HepG2 (cell line): ENCODE data around the gene DENND4A. TPM values are rescaled to one million over a fixed set of nuclear protein-coding genes. Genes with fewer than 3 reads are reported as not detected.

Experiments used
- ATAC-seq: fragments of 200-7000 bp; cut with Tn5 transposase; 3 replicates; pipeline ENCODE4 v1.9.1; 2020; ENCODE audit warnings: mild to moderate bottlenecking, moderate library complexity
- BruUV-seq: library from RNA; stranded (reverse); fragments of 400-500 nt; replicated peaks from 2 replicates; lab custom pipeline; 2021; lab: Mats Ljungman, UMichigan
- CTCF ChIA-PET: fragments of 300-600 bp; formaldehyde crosslinking; extraction: SDS; loops from one replicate; lab custom pipeline; 2021; ENCODE audit warnings: low total read pairs, inconsistent platforms, low intra/inter-chr PET ratio; lab: Yijun Ruan, JAX
- POLR2A ChIA-PET: fragments of 350-600 bp; sonication (Branson Sonifier 250); formaldehyde crosslinking; loops from one replicate; lab custom pipeline; 2020; ENCODE audit warnings: antibody characterized with exemption, inconsistent platforms; lab: Yijun Ruan, JAX
- DNase-seq: peaks from one replicate; pipeline ENCODE4 v3.0.0-alpha.2; 2015; ENCODE audit warnings: low spot score
- FAIRE-seq: peaks from 3 replicates; lab custom pipeline; 2011; peaks lifted over from hg19 to GRCh38; lab: Jason Lieb, UNC
- H2AFZ ChIP-seq: one replicate; pipeline ENCODE4 v1.6.1; 2011; ENCODE audit warnings: low read length, inconsistent platforms
- H3K27ac ChIP-seq: fragments of 300-600 bp; 3 replicates; pipeline ENCODE4 v1.8.0; 2011; ENCODE audit warnings: mixed run types, mild to moderate bottlenecking, mixed read lengths, low read length, inconsistent platforms; ENCODE audit not compliant: insufficient read depth; ENCODE audit errors: extremely low read length
- H3K27me3 ChIP-seq, 2 experiments: fragments of 200-600 bp in 1 of 2; 2 replicates in 1 of 2; 3 replicates in 1 of 2; pipeline versions ENCODE4 v1.6.0 to v1.8.0; 2011; ENCODE audit warnings: low read length in 2 of 2, mild to moderate bottlenecking in 2 of 2, moderate library complexity in 2 of 2, inconsistent platforms in 1 of 2; ENCODE audit not compliant: insufficient read depth in 2 of 2, control insufficient read depth in 1 of 2
- H3K36me3 ChIP-seq, 2 experiments: fragments of 200-600 bp in 1 of 2; replicated peaks in 1 of 2; 2 replicates in 1 of 2; 3 replicates in 1 of 2; pipeline versions ENCODE4 v1.5.1 to v1.8.0; 2011; ENCODE audit warnings: low read length in 2 of 2, inconsistent platforms in 1 of 2; ENCODE audit not compliant: insufficient read depth in 2 of 2, control insufficient read depth in 1 of 2
- H3K4me1 ChIP-seq: 2 replicates; pipeline ENCODE4 v1.5.1; 2012; ENCODE audit warnings: low read length, inconsistent platforms; ENCODE audit not compliant: insufficient read depth
- H3K4me2 ChIP-seq: 2 replicates; pipeline ENCODE4 v1.6.0; 2011; ENCODE audit warnings: low read depth, low read length, inconsistent platforms
- H3K4me3 ChIP-seq, 3 experiments: fragments of 200-600 bp in 1 of 3; sonication (generic), shearing (Covaris generic) in 1 of 3; replicated peaks in 1 of 3; 2 replicates each; pipeline ENCODE4 v1.5.1; 2011 to 2016; ENCODE audit warnings: low read length in 3 of 3, inconsistent platforms in 2 of 3, low read depth in 2 of 3, mild to moderate bottlenecking in 2 of 3, control low read depth in 1 of 3, mixed read lengths in 1 of 3; ENCODE audit not compliant: insufficient read depth in 1 of 3
- H3K79me2 ChIP-seq: one replicate; pipeline ENCODE4 v1.6.1; 2011; ENCODE audit warnings: low read length, inconsistent platforms; ENCODE audit not compliant: insufficient read depth
- H3K9ac ChIP-seq: 2 replicates; pipeline ENCODE4 v1.6.0; 2011; ENCODE audit warnings: mild to moderate bottlenecking, low read depth, low read length, inconsistent platforms; ENCODE audit not compliant: insufficient read depth
- H3K9me3 ChIP-seq: 2 replicates; pipeline ENCODE4 v1.5.1; 2012; ENCODE audit warnings: mild to moderate bottlenecking, low read length
- H4K20me1 ChIP-seq: 2 replicates; pipeline ENCODE4 v1.6.0; 2011; ENCODE audit warnings: inconsistent platforms, mild to moderate bottlenecking, low read length, moderate library complexity; ENCODE audit not compliant: insufficient read depth
- ARNT ChIP-seq: fragments of 450-650 bp; IDR thresholded peaks from 2 replicates; pipeline ENCODE4 v1.6.1; 2017
- FOXM1 ChIP-seq: sonication (generic); formaldehyde crosslinking; IDR thresholded peaks from 2 replicates; pipeline ENCODE4 v1.5.0; 2020; ENCODE audit warnings: missing genetic modification reagents
- GFI1 ChIP-seq: sonication (generic); formaldehyde crosslinking; IDR thresholded peaks from 2 replicates; pipeline ENCODE4 v1.5.0; 2020; ENCODE audit warnings: missing genetic modification reagents, mild to moderate bottlenecking, borderline replicate concordance
- HOXD1 ChIP-seq: sonication (generic); formaldehyde crosslinking; IDR thresholded peaks from 2 replicates; pipeline ENCODE4 v1.5.0; 2020; ENCODE audit warnings: missing genetic modification reagents
- JDP2 ChIP-seq: sonication (generic); formaldehyde crosslinking; IDR thresholded peaks from 2 replicates; pipeline ENCODE4 v1.8.1; 2022; ENCODE audit warnings: missing genetic modification reagents, borderline replicate concordance
- MAFK ChIP-seq, 2 experiments: IDR thresholded peaks in 1 of 2; conservative IDR thresholded peaks in 1 of 2; 2 replicates each; pipeline ENCODE4 v1.6.1; 2011; ENCODE audit warnings: improper control_type of control experiment in 2 of 2, low read length in 2 of 2
- NCOA2 ChIP-seq: sonication (generic); formaldehyde crosslinking; IDR thresholded peaks from 2 replicates; pipeline ENCODE4 v1.8.0; 2022; ENCODE audit warnings: inconsistent platforms
- RFX5 ChIP-seq: IDR thresholded peaks from 2 replicates; pipeline ENCODE4 v1.6.1; 2011; ENCODE audit warnings: low read depth, low read length, improper control_type of control experiment
- SIX4 ChIP-seq: sonication (generic); formaldehyde crosslinking; IDR thresholded peaks from 2 replicates; pipeline ENCODE4 v1.4.0; 2020; ENCODE audit warnings: missing genetic modification reagents
- SOX5 ChIP-seq: IDR thresholded peaks from 2 replicates; pipeline ENCODE4 v1.6.1; 2016; ENCODE audit warnings: borderline replicate concordance
- WIZ ChIP-seq: sonication (generic); formaldehyde crosslinking; IDR thresholded peaks from 2 replicates; pipeline ENCODE4 v1.5.1; 2020; ENCODE audit warnings: mild to moderate bottlenecking, missing genetic modification reagents
- ZNF263 ChIP-seq: sonication (generic); formaldehyde crosslinking; IDR thresholded peaks from 2 replicates; pipeline ENCODE4 v1.4.0; 2020; ENCODE audit warnings: missing genetic modification reagents
- ZNF331 ChIP-seq: sonication (generic); formaldehyde crosslinking; IDR thresholded peaks from 2 replicates; pipeline ENCODE4 v1.4.0; 2020; ENCODE audit warnings: missing genetic modification reagents
- ZNF547 ChIP-seq: sonication (generic); formaldehyde crosslinking; IDR thresholded peaks from 2 replicates; pipeline ENCODE4 v1.5.1; 2020; ENCODE audit warnings: mild to moderate bottlenecking, missing genetic modification reagents
- ZNF629 ChIP-seq: sonication (generic); formaldehyde crosslinking; conservative IDR thresholded peaks from 2 replicates; pipeline ENCODE4 v1.5.0; 2020; ENCODE audit warnings: missing genetic modification reagents
- WGBS: methylation state at CpG from one replicate; pipeline ENCODE4 v1.1.6; 2017; ENCODE audit warnings: low lambda C conversion rate; 5-methylcytosine and 5-hydroxymethylcytosine counted together
- in situ Hi-C: cut with HindIII; loops from 2 replicates; pipeline ENCODE4 v1.10.0; 2017; ENCODE audit warnings: low pct_unique_long_range_greater_than_20kb; ENCODE audit not compliant: extremely low pct_ligation_motif_present
- intact Hi-C: fragments of 100-400 bp; cut with micrococcal nuclease; formaldehyde crosslinking; loops from one replicate; pipeline ENCODE4 v1.10.0; 2022; ENCODE audit not compliant: unreplicated experiment
- polyA plus RNA-seq, 8 experiments: library from polyadenylated mRNA; depleted of rRNA in 3 of 8; stranded (reverse) in 7 of 8; unstranded in 1 of 8; fragments of >200 nt; fragmentation: Illumina TruSeq in 4 of 8; extraction: Trizol in 4 of 8; gene quantifications; 2 replicates each; pipeline versions ENCODE4 v1.2.1 to v1.2.3, GENCODE V29; 2011 to 2016; ENCODE audit warnings: low read depth in 4 of 8, missing spikeins in 1 of 8, mixed read lengths in 1 of 8; ENCODE audit not compliant: insufficient read depth in 1 of 8
- total RNA-seq, 5 experiments: library from RNA; depleted of rRNA; stranded (reverse); fragments of >200 nt; fragmentation: Illumina TruSeq; extraction: Trizol; gene quantifications; 2 replicates each; pipeline ENCODE4 v1.2.3, GENCODE V29; 2016; ENCODE audit warnings: low read depth in 1 of 5
- TF ChIP-seq, protein P1 (sequence below): sonication (generic); formaldehyde crosslinking; IDR thresholded peaks from 2 replicates; pipeline ENCODE4 v1.8.0; 2022; ENCODE audit warnings: low read depth, missing genetic modification reagents
- TF ChIP-seq, protein P2 (sequence below), 2 experiments: sonication (generic) in 1 of 2; formaldehyde crosslinking in 1 of 2; IDR thresholded peaks; 2 replicates each; pipeline versions ENCODE4 v1.5.1 to v1.6.1; 2011 to 2020; ENCODE audit warnings: borderline replicate concordance in 1 of 2, low read depth in 1 of 2, low read length in 1 of 2, mild to moderate bottlenecking in 1 of 2, missing genetic modification reagents in 1 of 2, moderate library complexity in 1 of 2

Gene DENND4A
- total and polyA plus RNA-seq, 2 of the 13 experiments (the other 11 are each of a cell fraction or from before 2014, with no cell fraction given): 13.2 to 18.6 TPM

DNA sequence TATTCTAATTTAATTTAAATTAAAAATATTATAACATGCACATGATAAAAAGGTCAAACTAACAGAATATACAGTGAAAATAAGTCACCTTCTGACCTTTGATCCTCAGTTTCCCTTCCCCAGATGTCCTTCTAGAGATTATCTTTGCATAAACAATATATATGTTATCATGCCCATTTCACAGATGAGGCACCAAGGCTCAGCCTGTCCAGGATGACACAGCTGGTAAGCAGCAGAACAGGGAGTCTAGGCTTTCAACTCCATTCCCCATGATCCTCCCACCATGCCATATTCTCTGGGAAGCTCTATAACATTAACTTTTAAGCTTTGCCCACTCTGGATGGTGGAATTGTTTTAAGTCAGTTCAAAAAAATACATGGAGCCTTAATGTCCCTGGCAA, 169.0 kb downstream of the DENND4A start:
- intact Hi-C loops: no loop called here
- Histone ChIP-seq H3K9me3 (no peaks in the 10 kb centered on the region), H3K4me2 (no peak overlapping the region), H3K9ac (no peak overlapping the region), H4K20me1 (no peaks in the 10 kb centered on the region), H3K27ac (no peak overlapping the region), H2AFZ (no peak overlapping the region), H3K36me3 (peaks cover 4 to 13% of the 10 kb centered on the region in 2 experiments; a peak in 4 of 5 replicates), H3K4me3 (no peak overlapping the region), H3K27me3 (no peaks in the 10 kb centered on the region; a peak in 1 of 5 replicates), H3K4me1 (no peaks in the 10 kb centered on the region; the same call in 1 of the 2 replicates), H3K79me2 (no peaks in the 10 kb centered on the region)
- ATAC-seq (no peak), DNase-seq (no peak), FAIRE-seq (no peak)
- in situ Hi-C loops: no loop called here
- TF ChIP-seq NCOA2 (CRISPR knock-in tag) (no peak), ZNF629 (CRISPR knock-in tag) (peak; percentile 78)
- BruUV-seq: no TSS peak
- POLR2A ChIA-PET: no interaction called here
- CTCF ChIA-PET: no interaction called here

DNA sequence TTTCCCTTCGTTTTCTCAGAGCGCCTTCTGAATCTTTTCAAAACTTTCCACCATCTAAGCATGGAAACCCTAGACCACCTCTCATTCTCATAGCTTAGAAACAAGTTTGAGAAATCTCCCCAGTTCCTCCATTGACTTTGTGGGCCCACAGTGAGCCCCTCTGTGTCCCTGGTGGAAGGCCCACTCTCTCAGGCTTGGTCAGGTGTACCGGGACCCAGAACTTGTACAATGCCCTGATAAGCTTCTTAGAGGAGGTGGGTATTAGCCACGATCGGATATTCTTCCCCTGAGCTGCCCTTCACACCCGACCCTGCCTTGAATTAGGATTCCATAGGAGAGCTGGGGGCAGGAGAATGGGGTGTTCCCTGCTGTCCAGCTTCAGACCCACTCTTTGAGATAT, 170.5 kb downstream of the DENND4A start, which contains the start of gene SLC24A1:
Gene SLC24A1, plus strand, starts transcription at position 301 of the 400 bp plus-strand sequence. CDS start 2,143 bp downstream, outside the sequence.
- Histone ChIP-seq H4K20me1 (no peaks in the 10 kb centered on the region), H3K9me3 (no peaks in the 10 kb centered on the region), H3K36me3 (peaks cover 4 to 13% of the 10 kb centered on the region in 2 experiments; a peak in 4 of 5 replicates), H3K27ac (no peak within 1 kb of the TSS), H3K9ac (no peak within 1 kb of the TSS), H3K79me2 (no peaks in the 10 kb centered on the region), H3K27me3 (no peaks in the 10 kb centered on the region; a peak in 1 of 5 replicates), H3K4me1 (no peaks in the 10 kb centered on the region), H3K4me2 (no peak within 1 kb of the TSS), H2AFZ (no peak within 1 kb of the TSS), H3K4me3 (no peak within 1 kb of the TSS)
- BruUV-seq: no TSS peak
- 96% methylated on average over 6 of the region's 6 CpGs for WGBS
- ChIA-PET CTCF (no interaction called here), POLR2A (no interaction called here)
- in situ Hi-C loops: no loop called here
- FAIRE-seq: no peak
- TF ChIP-seq HOXD1 (CRISPR knock-in tag) (no peak), FOXM1 (no peak), JDP2 (no peak), ZNF263 (no peak), WIZ (CRISPR knock-in tag) (no peak), ZNF331 (CRISPR knock-in tag) (no peak), ZNF547 (no peak), SIX4 (no peak), GFI1 (CRISPR knock-in tag) (no peak), ARNT (no peak), MAFK (conservative IDR thresholded peaks at IDR 0.05 in 1 of 2, IDR thresholded peaks at IDR 0.05 in 1 of 2; ENCODE audit: low read length in 2 of 2) (no peak), SOX5 (no peak), RFX5 (no peak)
- TF ChIP-seq, protein P1, sequence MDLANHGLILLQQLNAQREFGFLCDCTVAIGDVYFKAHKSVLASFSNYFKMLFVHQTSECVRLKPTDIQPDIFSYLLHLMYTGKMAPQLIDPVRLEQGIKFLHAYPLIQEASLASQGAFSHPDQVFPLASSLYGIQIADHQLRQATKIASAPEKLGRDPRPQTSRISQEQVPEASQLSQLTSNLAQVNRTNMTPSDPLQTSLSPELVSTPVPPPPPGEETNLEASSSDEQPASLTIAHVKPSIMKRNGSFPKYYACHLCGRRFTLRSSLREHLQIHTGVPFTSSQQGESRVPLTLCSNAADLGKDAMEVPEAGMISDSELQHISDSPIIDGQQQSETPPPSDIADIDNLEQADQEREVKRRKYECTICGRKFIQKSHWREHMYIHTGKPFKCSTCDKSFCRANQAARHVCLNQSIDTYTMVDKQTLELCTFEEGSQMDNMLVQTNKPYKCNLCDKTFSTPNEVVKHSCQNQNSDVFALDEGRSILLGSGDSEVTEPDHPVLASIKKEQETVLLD: no peak
- TF ChIP-seq, protein P2, sequence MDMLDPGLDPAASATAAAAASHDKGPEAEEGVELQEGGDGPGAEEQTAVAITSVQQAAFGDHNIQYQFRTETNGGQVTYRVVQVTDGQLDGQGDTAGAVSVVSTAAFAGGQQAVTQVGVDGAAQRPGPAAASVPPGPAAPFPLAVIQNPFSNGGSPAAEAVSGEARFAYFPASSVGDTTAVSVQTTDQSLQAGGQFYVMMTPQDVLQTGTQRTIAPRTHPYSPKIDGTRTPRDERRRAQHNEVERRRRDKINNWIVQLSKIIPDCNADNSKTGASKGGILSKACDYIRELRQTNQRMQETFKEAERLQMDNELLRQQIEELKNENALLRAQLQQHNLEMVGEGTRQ (IDR thresholded peaks at IDR 0.05; ENCODE audit: low read depth, low read length): no peak
- TF ChIP-seq, protein P2 (CRISPR knock-in tag; IDR thresholded peaks at IDR 0.05; ENCODE audit: borderline replicate concordance): no peak
- intact Hi-C loops: no loop called here
- DNase-seq: no peak
- no peak for ATAC-seq
